ENCODE data around the gene EPAS1.

DNA sequence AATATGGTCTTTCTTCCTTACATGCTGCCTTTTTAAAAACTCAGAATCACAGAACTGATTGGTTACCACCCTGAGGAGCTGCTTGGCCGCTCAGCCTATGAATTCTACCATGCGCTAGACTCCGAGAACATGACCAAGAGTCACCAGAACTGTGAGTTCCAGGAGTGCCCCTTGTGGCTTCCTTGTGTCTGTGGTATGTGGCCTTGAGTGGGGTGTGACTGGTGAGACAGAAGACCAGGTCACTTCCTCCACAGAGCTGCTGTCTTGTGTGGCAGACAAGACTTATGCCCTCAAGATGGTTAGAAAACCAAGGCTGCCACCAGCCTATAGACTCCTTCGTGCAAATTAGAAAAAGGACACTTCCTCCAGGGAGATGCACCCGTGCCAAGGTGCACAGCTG, 72.6 kb downstream of the EPAS1 start:
- TF ChIP-seq POLR2A (IDR thresholded peaks at IDR 0.05; ENCODE audit: low read length) = no peak
- no peak for TF ChIP-seq GATA1 (IDR thresholded peaks at IDR 0.05; ENCODE audit: low read depth, low read length)

Measured in erythroblast (primary cell).